ENCODE data around the gene SPAG17.

Gene SPAG17

DNA sequence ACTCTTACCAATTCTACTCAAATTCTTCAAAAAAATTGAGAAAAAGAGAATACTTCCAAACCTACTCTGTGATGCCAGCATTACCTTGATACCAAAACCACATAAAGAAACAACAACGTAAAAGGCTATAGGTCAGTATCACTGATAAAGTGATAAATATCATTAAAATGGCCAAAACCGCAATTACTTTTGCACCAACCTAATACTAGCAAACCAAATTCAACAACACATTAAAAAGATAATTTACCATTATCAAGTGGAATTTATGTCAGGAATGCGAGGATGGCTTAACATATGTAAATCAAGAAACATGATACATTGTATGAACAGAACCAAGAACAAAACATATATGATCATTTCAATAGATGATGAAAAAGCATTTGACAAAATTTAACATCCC is 7.0 kb downstream of the SPAG17 start:
- Histone ChIP-seq H3K4me3 (no peak overlapping the region), H3K9ac (no peak overlapping the region), H3K4me2 (no peak overlapping the region), H4K20me1 (no peaks in the 10 kb centered on the region), H3K27me3 (no peaks in the 10 kb centered on the region), H3K4me1 (no peaks in the 10 kb centered on the region), H3K27ac (no peak overlapping the region), H3K9me3 (no peaks in the 10 kb centered on the region), H3K36me3 (no peaks in the 10 kb centered on the region)
- no peak for TF ChIP-seq Cebpa-rat (IDR thresholded peaks at IDR 0.05)

DNA sequence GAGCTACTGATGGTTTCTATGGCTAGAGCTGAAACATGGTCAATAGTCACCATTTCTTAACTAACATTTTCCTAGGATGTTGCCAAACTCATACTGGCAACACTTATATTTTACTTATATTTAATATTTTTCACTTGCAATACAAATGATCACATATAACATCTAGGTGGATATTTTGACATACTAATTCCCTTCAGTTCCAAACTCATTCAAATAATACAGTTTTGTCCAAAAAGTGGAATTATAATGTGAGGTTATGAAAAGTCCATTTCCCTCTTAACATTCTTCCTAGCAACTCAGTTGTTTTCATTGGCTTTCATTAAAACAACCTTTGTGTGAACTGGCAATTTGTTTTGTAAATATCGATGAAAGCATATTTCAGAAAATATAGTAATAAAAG is 16.0 kb downstream of the SPAG17 start:
- Histone ChIP-seq H3K9me3 (no peaks in the 10 kb centered on the region), H3K4me3 (no peak overlapping the region), H3K4me1 (no peaks in the 10 kb centered on the region), H3K4me2 (no peak overlapping the region), H3K9ac (no peak overlapping the region), H3K36me3 (no peaks in the 10 kb centered on the region), H3K27ac (no peak overlapping the region), H4K20me1 (no peaks in the 10 kb centered on the region), H3K27me3 (no peaks in the 10 kb centered on the region)
- no peak for TF ChIP-seq Cebpa-rat (IDR thresholded peaks at IDR 0.05)

GRCh38 chr1:118160806-118161205 is 24.2 kb downstream of the SPAG17 start:
- H3K4me1 ChIP-seq = no peaks in the 10 kb centered on the region
- no peak overlapping the region for H3K27ac ChIP-seq
- no peaks in the 10 kb centered on the region for H3K27me3 ChIP-seq
- no peak overlapping the region for H3K4me2 ChIP-seq
- no peaks in the 10 kb centered on the region for H4K20me1 ChIP-seq
- no peak for TF ChIP-seq Cebpa-rat (IDR thresholded peaks at IDR 0.05)
- no peaks in the 10 kb centered on the region for H3K9me3 ChIP-seq
- no peak overlapping the region for H3K4me3 ChIP-seq
- no peaks in the 10 kb centered on the region for H3K36me3 ChIP-seq
- no peak overlapping the region for H3K9ac ChIP-seq

DNA sequence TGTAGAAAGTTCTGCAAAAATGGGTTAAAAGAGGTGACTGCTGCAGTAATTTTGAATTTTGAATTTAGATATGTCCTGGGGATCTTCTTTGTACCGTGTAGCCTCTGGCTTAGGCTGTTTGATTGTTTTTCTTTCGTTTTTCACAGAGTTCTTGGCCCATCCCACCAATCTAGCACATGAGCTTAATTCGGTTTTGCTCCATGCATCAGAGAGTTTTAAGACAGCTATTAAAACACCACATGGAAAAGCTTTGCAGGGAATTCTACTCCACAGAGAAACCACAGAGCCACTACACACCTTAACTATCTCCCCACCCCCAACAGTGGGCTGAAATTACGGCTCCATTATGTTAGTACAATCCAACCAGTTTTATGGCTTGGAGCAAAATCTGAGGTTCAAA is 25.5 kb downstream of the SPAG17 start:
- Histone ChIP-seq H3K9ac (no peak overlapping the region), H3K9me3 (no peaks in the 10 kb centered on the region), H3K36me3 (no peaks in the 10 kb centered on the region), H3K27me3 (no peaks in the 10 kb centered on the region), H3K4me1 (no peaks in the 10 kb centered on the region), H3K4me2 (no peak overlapping the region), H3K27ac (no peak overlapping the region), H4K20me1 (no peaks in the 10 kb centered on the region), H3K4me3 (no peak overlapping the region)
- TF ChIP-seq Cebpa-rat (IDR thresholded peaks at IDR 0.05) = no peak

- Histone ChIP-seq H3K4me3 (no peak overlapping the region), H3K27ac (no peak overlapping the region)
- TF ChIP-seq Cebpa-rat (IDR thresholded peaks at IDR 0.05) = no peak
Observed at GRCh38 chr1:118158924-118159323, 26.1 kb downstream of the SPAG17 start.

DNA sequence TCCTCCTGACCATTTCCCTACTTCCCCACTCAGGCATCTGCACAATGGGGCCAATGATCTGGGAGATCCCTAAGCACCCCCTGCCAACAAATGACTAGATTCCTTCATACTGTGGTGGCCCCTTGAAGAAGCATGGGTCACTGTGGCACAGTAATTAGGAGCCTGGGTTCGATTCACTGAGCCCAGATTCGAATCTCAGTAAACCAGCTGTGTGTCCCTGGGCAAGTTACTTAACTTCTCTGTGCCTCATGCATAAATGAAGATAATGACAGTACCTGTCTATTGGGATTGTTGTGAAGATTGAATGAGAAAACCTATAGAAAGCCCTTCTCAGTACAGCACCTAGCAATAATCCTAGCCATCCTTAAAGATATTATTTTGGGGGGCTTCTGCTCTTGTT is 27.5 kb downstream of the SPAG17 start:
- H3K4me3 ChIP-seq = no peak overlapping the region
- no peaks in the 10 kb centered on the region for H3K36me3 ChIP-seq
- no peak overlapping the region for H3K27ac ChIP-seq
- H3K9me3 ChIP-seq = no peaks in the 10 kb centered on the region
- TF ChIP-seq Cebpa-rat (IDR thresholded peaks at IDR 0.05) = no peak
- H3K27me3 ChIP-seq = no peaks in the 10 kb centered on the region
- H3K4me1 ChIP-seq = no peaks in the 10 kb centered on the region
- H3K4me2 ChIP-seq = no peak overlapping the region
- no peak overlapping the region for H3K9ac ChIP-seq
- no peaks in the 10 kb centered on the region for H4K20me1 ChIP-seq

More at GRCh38 chr1:118158924-118159323, 26.1 kb downstream of the SPAG17 start:
- Histone ChIP-seq H3K4me1 (no peaks in the 10 kb centered on the region), H4K20me1 (no peaks in the 10 kb centered on the region), H3K4me2 (no peak overlapping the region), H3K9me3 (no peaks in the 10 kb centered on the region), H3K36me3 (no peaks in the 10 kb centered on the region), H3K9ac (no peak overlapping the region), H3K27me3 (no peaks in the 10 kb centered on the region)

- no peak for TF ChIP-seq Cebpa-rat (IDR thresholded peaks at IDR 0.05)
- Histone ChIP-seq H3K9ac (no peak overlapping the region), H3K9me3 (no peaks in the 10 kb centered on the region), H3K27ac (no peak overlapping the region), H3K4me1 (no peaks in the 10 kb centered on the region), H4K20me1 (no peaks in the 10 kb centered on the region), H3K4me2 (no peak overlapping the region), H3K27me3 (no peaks in the 10 kb centered on the region), H3K36me3 (no peaks in the 10 kb centered on the region), H3K4me3 (no peak overlapping the region)
Observed at GRCh38 chr1:118155106-118155505, 29.9 kb downstream of the SPAG17 start.

GRCh38 chr1:118154220-118154619 is 30.8 kb downstream of the SPAG17 start:
- Histone ChIP-seq H3K4me3 (no peak overlapping the region), H4K20me1 (no peaks in the 10 kb centered on the region)

DNA sequence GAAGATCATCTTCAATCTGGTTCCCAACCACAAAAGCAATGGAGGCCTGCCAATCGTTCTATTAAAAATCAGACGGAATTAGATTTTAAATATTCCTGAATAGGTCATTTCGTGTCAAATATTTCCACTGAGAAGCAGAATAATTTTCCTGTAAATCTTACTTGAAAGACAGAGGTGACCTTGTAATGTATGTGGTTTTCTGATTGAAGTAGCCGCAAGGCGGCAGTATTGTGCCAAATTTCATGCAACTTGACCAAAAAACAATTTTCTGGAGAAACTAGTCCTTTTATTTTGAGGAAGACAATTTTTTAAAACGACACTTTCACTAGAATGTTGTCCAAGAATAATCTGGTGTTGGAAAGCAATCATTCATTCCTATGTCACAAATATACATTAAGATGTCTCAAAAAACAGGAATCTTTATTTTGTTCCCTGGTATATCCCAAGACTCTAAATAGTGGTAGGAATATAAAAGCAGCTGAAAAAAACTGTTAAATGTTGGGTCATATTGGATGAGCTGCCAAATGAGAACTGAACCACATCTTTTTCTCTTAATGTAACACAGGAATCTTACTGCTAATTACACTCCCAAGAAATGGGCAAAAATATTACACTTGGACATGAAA is 33.6 kb downstream of the SPAG17 start:
- TF ChIP-seq Cebpa-rat (IDR thresholded peaks at IDR 0.05) = no peak
- no peaks in the 10 kb centered on the region for H3K9me3 ChIP-seq
- no peak overlapping the region for H3K27ac ChIP-seq
- no peaks in the 10 kb centered on the region for H4K20me1 ChIP-seq
- H3K27me3 ChIP-seq = no peaks in the 10 kb centered on the region
- no peaks in the 10 kb centered on the region for H3K4me1 ChIP-seq
- H3K4me2 ChIP-seq = no peak overlapping the region
- H3K36me3 ChIP-seq = no peaks in the 10 kb centered on the region
- H3K9ac ChIP-seq = no peak overlapping the region
- H3K4me3 ChIP-seq = no peak overlapping the region

More at GRCh38 chr1:118154220-118154619, 30.8 kb downstream of the SPAG17 start:
- no peaks in the 10 kb centered on the region for H3K4me1 ChIP-seq
- H3K9ac ChIP-seq = no peak overlapping the region
- no peak overlapping the region for H3K27ac ChIP-seq
- no peaks in the 10 kb centered on the region for H3K9me3 ChIP-seq
- no peaks in the 10 kb centered on the region for H3K36me3 ChIP-seq
- no peaks in the 10 kb centered on the region for H3K27me3 ChIP-seq
- no peak for TF ChIP-seq Cebpa-rat (IDR thresholded peaks at IDR 0.05)
- no peak overlapping the region for H3K4me2 ChIP-seq

DNA sequence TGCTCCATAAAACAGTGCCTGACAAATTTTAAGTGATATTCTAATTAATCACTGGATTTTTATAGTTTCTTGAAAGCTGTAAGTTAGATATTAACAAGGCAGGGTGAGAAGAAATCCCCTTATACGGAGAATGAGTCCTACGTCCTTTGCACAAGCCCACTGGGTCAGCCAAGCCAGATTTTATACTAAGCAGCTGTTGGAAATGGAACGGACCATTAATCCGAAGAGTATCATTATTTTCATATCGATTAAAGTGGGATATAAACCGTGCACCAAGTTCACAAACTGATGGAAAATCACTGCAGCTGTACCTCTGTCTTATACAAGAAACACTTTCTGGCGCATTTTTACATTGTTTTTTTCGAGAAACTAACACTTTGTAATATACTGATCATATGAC is 35.2 kb downstream of the SPAG17 start:
- Histone ChIP-seq H3K9ac (no peak overlapping the region), H3K9me3 (no peaks in the 10 kb centered on the region), H3K4me2 (no peak overlapping the region), H3K4me1 (no peaks in the 10 kb centered on the region), H3K36me3 (no peaks in the 10 kb centered on the region), H3K27me3 (no peaks in the 10 kb centered on the region), H4K20me1 (no peaks in the 10 kb centered on the region), H3K4me3 (no peak overlapping the region), H3K27ac (no peak overlapping the region)
- no peak for TF ChIP-seq Cebpa-rat (IDR thresholded peaks at IDR 0.05)

GRCh38 chr1:118148034-118148433 is 37.0 kb downstream of the SPAG17 start:
- Histone ChIP-seq H3K9ac (no peak overlapping the region), H4K20me1 (no peaks in the 10 kb centered on the region), H3K4me2 (no peak overlapping the region), H3K4me3 (no peak overlapping the region), H3K4me1 (no peaks in the 10 kb centered on the region), H3K36me3 (no peaks in the 10 kb centered on the region), H3K9me3 (no peaks in the 10 kb centered on the region), H3K27me3 (no peaks in the 10 kb centered on the region), H3K27ac (no peak overlapping the region)
- no peak for TF ChIP-seq Cebpa-rat (IDR thresholded peaks at IDR 0.05)
